Kidney tubule cell (primary cell): ENCODE measurements around the gene EHF.
"Not testable (repeated sequence)": the region's sequence is repeated elsewhere in the genome, so short reads cannot be mapped to it uniquely, and the experiment has no call there.

ENCODE experiments used
- DNase-seq: peaks from one replicate; pipeline ENCODE4 v3.0.0-alpha.2; 2018; ENCODE audit warnings: low spot score

The EHF gene

GRCh38 chr11:34620820-34621792 lies at the start of gene EHF:
TSS of gene EHF (plus strand) at chr11:34621093. CDS start at chr11:34642631, 21,538 bp downstream.
- peak; percentile 89 for DNase-seq

GRCh38 chr11:34573537-34573936 lies 47.4 kb upstream of the EHF start:
- DNase-seq, result no peak

- DNase-seq, result no peak
These were observed 45.6 kb upstream of the EHF start for GRCh38 chr11:34575261-34575660.

- DNase-seq, result no peak
These were observed 45.2 kb upstream of the EHF start for GRCh38 chr11:34575671-34576070.

- no peak for DNase-seq
These were observed 44.6 kb upstream of the EHF start for GRCh38 chr11:34576331-34576730.

GRCh38 chr11:34583818-34584217 lies 37.1 kb upstream of the EHF start:
- no peak for DNase-seq

- DNase-seq, result peak; percentile 22
These were observed 35.6 kb upstream of the EHF start for GRCh38 chr11:34585304-34585734.

- peak; percentile 78 for DNase-seq
These were observed 35.0 kb upstream of the EHF start for GRCh38 chr11:34585735-34586487.

- DNase-seq, result no peak
These were observed 34.2 kb upstream of the EHF start for GRCh38 chr11:34586488-34587281.

GRCh38 chr11:34587282-34587677 lies 33.6 kb upstream of the EHF start:
- no peak for DNase-seq

- DNase-seq, result no peak
These were observed 32.9 kb upstream of the EHF start for GRCh38 chr11:34588023-34588422.

- DNase-seq, result no peak
These were observed 32.2 kb upstream of the EHF start for GRCh38 chr11:34588701-34589100.

GRCh38 chr11:34589177-34589576 lies 31.7 kb upstream of the EHF start:
- not testable (repeated sequence) for DNase-seq

- no peak for DNase-seq
These were observed 27.8 kb upstream of the EHF start for GRCh38 chr11:34593085-34593484.

GRCh38 chr11:34594603-34595002 lies 26.3 kb upstream of the EHF start:
- no peak for DNase-seq

GRCh38 chr11:34595391-34595790 lies 25.5 kb upstream of the EHF start:
- DNase-seq, result no peak

- DNase-seq, result no peak
These were observed 24.8 kb upstream of the EHF start for GRCh38 chr11:34595960-34596644.

GRCh38 chr11:34599406-34599945 lies 21.4 kb upstream of the EHF start:
- DNase-seq, result peak; percentile 91

GRCh38 chr11:34600339-34601084 lies 20.4 kb upstream of the EHF start:
- peak; percentile 79 for DNase-seq

- no peak for DNase-seq
These were observed 19.8 kb upstream of the EHF start for GRCh38 chr11:34601085-34601444.

GRCh38 chr11:34601609-34602008 lies 19.3 kb upstream of the EHF start:
- no peak for DNase-seq
